Central memory CD8-positive, alpha-beta T cell (primary cell): ENCODE results near the gene TENT5C.

ENCODE experiments used
- ATAC-seq: fragments of 150-1000 bp; cut with Tn5 transposase; replicated peaks from 2 replicates; pipeline ENCODE4 v1.10.0; 2022; ENCODE audit warnings: mild to moderate bottlenecking, moderate FRiP score, moderate number of reproducible peaks; ENCODE audit not compliant: poor library complexity, severe bottlenecking; ENCODE audit errors: extremely low read depth
- DNase-seq, 2 donors: peaks; one replicate each; pipeline ENCODE4 v3.0.0; 2021; ENCODE audit warnings: low spot score in 2 of 2
- H3K27ac Mint-ChIP-seq: one replicate; pipeline ENCODE4 v1.8.0; 2022; ENCODE audit warnings: low read depth, mild to moderate bottlenecking, moderate library complexity, mixed read lengths
- H3K27me3 Mint-ChIP-seq: one replicate; pipeline ENCODE4 v1.8.0; 2022; ENCODE audit warnings: mixed read lengths
- H3K36me3 Mint-ChIP-seq: one replicate; pipeline ENCODE4 v1.8.0; 2022; ENCODE audit warnings: mild to moderate bottlenecking, moderate library complexity, mixed read lengths; ENCODE audit not compliant: insufficient read depth
- H3K4me1 Mint-ChIP-seq: one replicate; pipeline ENCODE4 v1.8.0; 2022; ENCODE audit warnings: mixed read lengths
- H3K4me3 Mint-ChIP-seq: one replicate; pipeline ENCODE4 v1.8.0; 2022; ENCODE audit warnings: mild to moderate bottlenecking, moderate library complexity, mixed read lengths
- H3K9me3 Mint-ChIP-seq: one replicate; pipeline ENCODE4 v1.8.0; 2022; ENCODE audit warnings: mixed read lengths

Gene TENT5C

DNA sequence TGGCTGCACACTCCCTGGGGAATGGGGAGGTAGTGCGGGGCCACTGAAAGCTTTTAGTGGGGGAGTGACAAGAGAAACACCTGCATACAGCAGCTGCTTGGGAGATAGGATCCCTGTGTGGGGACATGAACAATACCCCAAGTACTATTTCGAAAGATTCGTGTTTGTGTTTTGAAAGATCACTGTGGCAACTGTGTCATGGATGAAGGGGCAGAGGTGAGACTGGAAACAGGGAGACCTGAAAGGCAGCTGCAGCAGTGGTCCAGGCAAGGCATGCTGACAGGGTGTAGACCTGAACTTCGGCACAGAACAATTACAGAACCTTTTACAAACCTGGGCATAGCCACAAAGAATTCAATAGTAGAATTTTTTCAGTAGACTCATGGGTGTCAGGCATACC lies 32.9 kb downstream of the TENT5C start:
- H3K36me3 Mint-ChIP-seq, result peaks cover 1% of the 10 kb centered on the region
- H3K4me1 Mint-ChIP-seq, result peaks cover 31% of the 10 kb centered on the region
- DNase-seq (no peak), ATAC-seq (no peak)
- H3K27me3 Mint-ChIP-seq, result no peaks in the 10 kb centered on the region
- no peak overlapping the region for H3K27ac Mint-ChIP-seq
- H3K9me3 Mint-ChIP-seq, result no peaks in the 10 kb centered on the region
- H3K4me3 Mint-ChIP-seq, result no peak overlapping the region

DNA sequence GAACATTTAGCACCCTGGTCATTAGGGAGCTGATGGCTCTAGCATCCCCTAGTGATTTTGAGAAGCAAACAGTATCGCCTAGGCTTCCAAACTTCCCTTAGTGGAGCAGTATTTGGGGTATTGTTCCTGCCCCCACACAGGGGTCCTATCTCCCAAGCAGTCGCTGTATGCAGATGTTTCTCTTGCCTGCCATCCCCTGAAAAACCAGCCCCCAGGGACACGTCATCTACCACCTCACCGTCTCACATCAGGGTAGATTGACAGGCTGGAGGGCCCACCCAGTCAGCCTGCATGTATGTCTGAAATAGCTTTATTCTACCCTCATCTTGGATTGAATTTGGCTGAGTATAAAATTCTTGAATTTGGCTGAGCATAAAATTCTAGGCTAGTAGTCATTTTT lies 33.9 kb downstream of the TENT5C start:
- no peak overlapping the region for H3K4me3 Mint-ChIP-seq
- H3K27ac Mint-ChIP-seq, result no peak overlapping the region
- H3K4me1 Mint-ChIP-seq, result peaks cover 33% of the 10 kb centered on the region
- H3K27me3 Mint-ChIP-seq, result no peaks in the 10 kb centered on the region
- H3K9me3 Mint-ChIP-seq, result no peaks in the 10 kb centered on the region
- H3K36me3 Mint-ChIP-seq, result peaks cover 1% of the 10 kb centered on the region
- ATAC-seq, result no peak
- DNase-seq, result no peak

DNA sequence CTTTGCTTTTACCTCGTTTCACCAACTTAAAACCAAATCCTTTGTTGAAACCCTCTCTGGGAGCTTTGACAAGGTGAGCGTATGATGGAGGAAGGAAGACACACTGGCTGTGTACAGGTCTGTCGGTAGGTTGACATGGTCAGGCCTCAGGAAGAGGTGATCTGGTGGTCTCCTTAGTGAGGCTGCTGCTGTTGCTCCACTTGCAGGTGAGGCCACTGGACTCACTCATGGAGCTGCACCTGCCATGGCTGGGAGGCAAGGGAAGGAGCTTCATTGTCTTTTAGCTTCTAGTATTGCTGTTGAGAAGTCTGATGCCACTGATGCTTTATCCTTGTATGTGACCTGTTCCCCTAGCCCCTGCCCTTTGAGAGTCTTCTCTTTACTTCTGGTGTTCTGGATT lies 35.7 kb downstream of the TENT5C start:
- Mint-ChIP-seq H3K27ac (no peak overlapping the region), H3K9me3 (no peaks in the 10 kb centered on the region), H3K4me1 (peaks cover 26% of the 10 kb centered on the region), H3K36me3 (peaks cover 1% of the 10 kb centered on the region), H3K27me3 (no peaks in the 10 kb centered on the region), H3K4me3 (no peak overlapping the region)
- DNase-seq (no peak), ATAC-seq (no peak)

DNA sequence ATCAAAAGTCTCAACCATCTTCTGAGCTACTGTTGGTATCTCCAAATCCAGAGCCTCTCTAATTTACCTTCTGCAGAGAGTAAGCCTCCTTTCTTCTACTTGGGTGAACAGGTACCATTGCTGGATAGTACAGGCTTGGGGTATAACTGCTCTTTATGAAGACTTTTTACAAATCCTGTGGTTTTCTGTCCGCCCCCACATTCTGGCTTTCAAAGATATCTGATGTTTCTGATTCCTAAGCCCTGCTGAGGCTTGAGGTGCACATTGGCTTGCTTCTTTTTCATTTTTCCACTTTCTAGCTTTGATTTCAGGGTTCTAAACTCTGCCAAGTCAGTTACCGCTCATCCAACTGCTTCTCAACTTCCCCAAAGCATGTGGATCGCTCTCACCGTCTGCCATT lies 37.1 kb downstream of the TENT5C start:
- H3K27ac Mint-ChIP-seq, result no peak overlapping the region
- H3K36me3 Mint-ChIP-seq, result peaks cover 1% of the 10 kb centered on the region
- peaks cover 19% of the 10 kb centered on the region for H3K4me1 Mint-ChIP-seq
- ATAC-seq (no peak), DNase-seq (no peak)
- no peaks in the 10 kb centered on the region for H3K27me3 Mint-ChIP-seq
- no peaks in the 10 kb centered on the region for H3K9me3 Mint-ChIP-seq
- no peak overlapping the region for H3K4me3 Mint-ChIP-seq

DNA sequence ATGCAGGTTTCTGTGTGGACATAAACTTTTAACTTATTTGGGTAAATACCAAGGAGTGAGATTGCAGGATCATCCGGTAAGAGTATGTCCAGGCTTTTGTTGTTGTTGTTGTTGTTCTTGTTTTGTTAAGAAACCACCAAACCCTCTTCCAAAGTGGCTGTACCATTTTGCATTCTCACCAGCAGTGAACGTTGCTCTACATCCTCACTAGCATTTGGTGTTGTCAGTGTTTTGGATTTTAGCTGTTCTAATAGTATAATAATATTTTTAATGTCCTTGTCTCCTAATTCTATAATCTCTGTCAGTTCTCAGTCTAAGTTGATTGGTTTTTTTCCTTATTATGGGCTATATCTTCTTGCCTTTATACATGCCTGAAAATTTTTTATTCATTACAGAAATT lies 37.8 kb downstream of the TENT5C start:
- no peak for ATAC-seq
- no peak overlapping the region for H3K27ac Mint-ChIP-seq

DNA sequence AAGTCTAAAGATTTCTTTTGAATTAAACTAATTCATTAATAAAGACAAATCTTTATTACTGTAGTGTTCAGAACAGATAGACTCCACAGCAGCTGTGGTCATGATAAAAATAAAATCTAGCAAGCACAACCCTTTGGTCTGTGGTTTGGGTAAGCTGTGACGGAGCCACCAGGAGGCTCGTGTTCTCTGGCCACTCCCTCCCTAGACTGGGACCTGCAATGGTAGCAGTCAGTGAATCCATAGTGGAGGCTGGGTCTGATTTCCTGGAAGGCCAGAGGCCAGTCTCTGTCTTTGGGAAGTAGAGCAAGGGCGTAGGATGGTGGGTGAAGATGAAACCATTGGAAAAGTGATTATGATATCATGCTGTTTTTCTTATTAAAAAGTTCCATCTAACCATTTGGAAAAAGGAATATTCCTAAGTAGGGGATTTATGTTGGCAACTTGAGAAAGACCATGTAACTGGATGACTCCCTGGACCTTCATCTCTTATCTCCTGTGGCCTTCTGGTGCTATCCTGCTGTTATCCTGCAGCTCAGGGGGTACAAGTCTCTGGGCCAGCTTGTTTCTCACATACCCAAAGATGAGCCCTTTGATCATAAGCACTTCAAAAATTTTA lies 39.0 kb downstream of the TENT5C start:
- Mint-ChIP-seq H3K4me1 (peaks cover 33% of the 10 kb centered on the region), H3K27me3 (no peaks in the 10 kb centered on the region), H3K4me3 (peak overlapping the region; percentile 8), H3K36me3 (no peaks in the 10 kb centered on the region), H3K27ac (peak overlapping the region; percentile 56), H3K9me3 (no peaks in the 10 kb centered on the region)
- DNase-seq (no peak), ATAC-seq (peak; percentile 95)

More for the DNA sequence above, 37.8 kb downstream of the TENT5C start:
- Mint-ChIP-seq H3K4me1 (peaks cover 26% of the 10 kb centered on the region), H3K9me3 (no peaks in the 10 kb centered on the region), H3K27me3 (no peaks in the 10 kb centered on the region), H3K36me3 (no peaks in the 10 kb centered on the region), H3K4me3 (no peak overlapping the region)
- no peak for DNase-seq

DNA sequence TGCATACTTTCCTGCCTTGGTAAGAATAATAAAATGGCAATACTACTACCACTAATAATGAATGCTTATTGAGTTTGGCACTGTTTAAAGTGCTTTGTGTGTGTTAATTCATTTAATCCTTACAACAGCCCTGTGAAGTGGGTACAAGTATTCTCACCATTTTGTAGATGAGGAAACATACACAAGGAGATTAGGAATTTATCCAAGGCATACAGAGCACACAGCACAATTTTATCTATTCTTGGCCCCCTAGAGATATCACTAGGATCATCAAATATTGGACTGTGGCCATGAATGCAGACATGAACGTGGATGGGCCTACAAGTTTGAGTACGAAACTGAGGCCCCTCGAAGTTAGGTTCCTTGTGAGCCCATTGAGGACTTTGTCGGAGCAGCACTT lies 39.5 kb downstream of the TENT5C start:
- Mint-ChIP-seq H3K27ac (no peak overlapping the region), H3K9me3 (no peaks in the 10 kb centered on the region), H3K27me3 (no peaks in the 10 kb centered on the region), H3K36me3 (no peaks in the 10 kb centered on the region), H3K4me3 (no peak overlapping the region), H3K4me1 (peaks cover 36% of the 10 kb centered on the region)
- ATAC-seq (no peak), DNase-seq (no peak)

DNA sequence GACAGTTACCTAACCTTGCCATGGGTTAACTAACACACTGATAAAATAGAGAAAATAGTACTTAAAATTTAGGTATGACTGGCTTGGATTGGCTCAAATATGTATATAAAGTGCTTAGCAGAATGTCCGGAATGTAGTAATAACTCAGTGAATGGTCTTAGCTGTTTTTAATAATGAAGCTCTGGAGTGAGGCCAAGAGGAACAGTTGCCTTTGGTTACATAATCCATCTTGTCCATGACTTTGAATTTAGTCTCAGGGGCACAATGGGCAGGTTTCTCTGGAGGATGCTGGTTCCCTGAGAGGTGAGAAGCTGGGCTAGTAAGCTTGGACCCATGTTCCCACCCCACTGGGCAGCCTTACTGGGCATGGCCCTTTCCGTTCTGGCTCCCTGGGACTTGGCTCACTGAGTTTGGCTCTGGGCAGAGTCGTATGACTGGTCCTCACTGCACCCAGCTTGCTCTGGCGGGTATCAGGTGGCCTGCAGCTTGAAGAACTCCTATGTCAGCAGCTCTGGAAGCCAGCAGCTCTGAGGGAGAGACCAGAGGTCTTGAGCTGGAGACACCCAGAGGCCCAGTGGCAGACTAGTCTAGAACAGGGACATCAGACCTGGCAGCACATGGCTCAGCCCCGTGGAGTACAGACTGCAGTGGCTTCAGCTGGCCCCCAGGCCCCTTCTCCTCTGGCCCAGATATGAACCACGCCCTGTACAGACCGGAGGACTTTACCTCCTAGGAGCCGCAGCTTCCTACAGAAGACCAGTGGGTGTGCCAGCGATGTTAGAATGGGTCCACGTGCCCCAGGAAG lies 40.4 kb downstream of the TENT5C start:
- Mint-ChIP-seq H3K4me3 (no peak overlapping the region), H3K9me3 (no peaks in the 10 kb centered on the region), H3K4me1 (peaks cover 44% of the 10 kb centered on the region), H3K27me3 (no peaks in the 10 kb centered on the region), H3K27ac (no peak overlapping the region), H3K36me3 (no peaks in the 10 kb centered on the region)
- DNase-seq (no peak), ATAC-seq (no peak)

DNA sequence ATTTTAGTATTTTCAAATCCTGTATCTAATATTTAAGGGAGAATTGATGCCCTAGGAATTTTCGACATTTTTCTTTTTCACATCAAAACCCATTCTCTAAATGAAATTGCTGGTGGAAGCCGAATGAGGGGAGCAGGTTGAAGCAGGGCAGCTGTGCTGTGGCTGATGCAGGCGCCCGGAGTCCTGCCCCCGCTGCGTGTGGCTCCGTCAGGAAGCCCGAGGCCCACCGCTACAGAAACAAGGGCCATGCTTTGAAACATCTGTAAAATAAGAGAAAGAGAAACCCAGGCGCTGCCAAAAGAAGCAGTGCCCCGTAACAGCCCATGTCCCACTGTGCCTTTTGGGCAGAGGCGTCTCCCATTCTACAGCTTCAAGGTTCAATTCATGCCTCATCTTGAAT lies 41.1 kb downstream of the TENT5C start:
- no peak for ATAC-seq
- Mint-ChIP-seq H3K4me3 (no peak overlapping the region), H3K27ac (no peak overlapping the region), H3K36me3 (no peaks in the 10 kb centered on the region), H3K4me1 (peaks cover 52% of the 10 kb centered on the region), H3K9me3 (no peaks in the 10 kb centered on the region), H3K27me3 (no peaks in the 10 kb centered on the region)
- no peak for DNase-seq

DNA sequence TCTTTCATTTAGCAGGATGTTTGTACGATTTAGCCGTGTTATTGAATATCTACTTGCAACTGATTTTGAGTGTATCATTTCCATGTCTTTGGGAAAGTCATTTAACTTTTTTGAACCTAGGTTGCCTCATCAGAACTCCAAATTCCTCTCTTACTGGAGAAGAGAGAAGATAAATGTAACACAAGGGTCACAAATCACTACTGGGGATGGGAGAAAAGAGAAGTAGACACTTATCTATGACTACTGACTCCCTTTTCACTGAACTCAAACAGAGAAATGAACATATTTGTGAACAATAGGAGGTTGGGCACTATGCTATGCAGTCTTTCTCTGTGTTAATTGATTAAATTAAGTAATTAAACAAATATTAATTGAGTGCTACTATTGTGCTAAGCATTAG lies 42.2 kb downstream of the TENT5C start:
- H3K4me3 Mint-ChIP-seq, result no peak overlapping the region
- H3K36me3 Mint-ChIP-seq, result no peaks in the 10 kb centered on the region
- ATAC-seq, result no peak
- DNase-seq, result no peak
- H3K4me1 Mint-ChIP-seq, result peaks cover 62% of the 10 kb centered on the region
- H3K27ac Mint-ChIP-seq, result no peak overlapping the region
- H3K27me3 Mint-ChIP-seq, result no peaks in the 10 kb centered on the region
- no peaks in the 10 kb centered on the region for H3K9me3 Mint-ChIP-seq

DNA sequence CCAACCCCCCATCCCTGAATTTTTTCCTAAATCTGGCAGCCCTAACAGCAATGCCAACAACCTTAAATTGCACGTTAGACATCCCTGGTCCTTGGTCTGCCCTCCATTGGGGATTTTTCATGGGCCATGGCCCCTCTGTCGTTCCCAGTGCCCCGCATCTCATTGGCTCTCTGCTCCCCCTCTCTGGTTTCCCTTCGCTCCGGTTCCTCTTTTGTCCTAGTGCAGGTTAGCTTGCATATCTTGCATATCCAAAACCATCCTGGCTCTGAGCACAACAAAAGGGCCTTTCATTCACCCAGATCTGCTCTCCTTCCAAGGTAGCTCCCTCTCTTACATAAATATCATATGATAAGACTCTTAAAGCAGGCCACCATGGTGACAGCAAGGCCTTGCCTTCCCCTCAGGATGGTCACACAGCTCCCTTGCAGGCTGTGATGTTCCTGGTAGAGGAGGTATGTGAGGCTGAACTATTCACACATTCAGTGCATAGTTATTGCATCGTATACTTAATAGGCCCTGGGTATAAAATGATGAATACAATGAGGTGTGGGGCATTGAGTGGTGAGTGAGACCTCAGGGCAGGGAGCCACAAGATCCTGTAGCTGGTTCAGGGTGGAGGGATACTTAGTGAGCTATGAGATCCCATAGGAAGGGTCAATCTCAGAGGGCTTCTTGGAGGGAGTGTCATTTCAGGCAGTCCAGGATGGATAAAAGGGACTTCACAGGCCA lies 45.2 kb downstream of the TENT5C start:
- peaks cover 6% of the 10 kb centered on the region for H3K36me3 Mint-ChIP-seq
- H3K4me3 Mint-ChIP-seq, result peak overlapping the region; percentile 40
- peaks cover 76% of the 10 kb centered on the region for H3K4me1 Mint-ChIP-seq
- ATAC-seq, result no peak
- DNase-seq, result no peak
- H3K9me3 Mint-ChIP-seq, result no peaks in the 10 kb centered on the region
- no peaks in the 10 kb centered on the region for H3K27me3 Mint-ChIP-seq
- H3K27ac Mint-ChIP-seq, result peak overlapping the region; percentile 96

DNA sequence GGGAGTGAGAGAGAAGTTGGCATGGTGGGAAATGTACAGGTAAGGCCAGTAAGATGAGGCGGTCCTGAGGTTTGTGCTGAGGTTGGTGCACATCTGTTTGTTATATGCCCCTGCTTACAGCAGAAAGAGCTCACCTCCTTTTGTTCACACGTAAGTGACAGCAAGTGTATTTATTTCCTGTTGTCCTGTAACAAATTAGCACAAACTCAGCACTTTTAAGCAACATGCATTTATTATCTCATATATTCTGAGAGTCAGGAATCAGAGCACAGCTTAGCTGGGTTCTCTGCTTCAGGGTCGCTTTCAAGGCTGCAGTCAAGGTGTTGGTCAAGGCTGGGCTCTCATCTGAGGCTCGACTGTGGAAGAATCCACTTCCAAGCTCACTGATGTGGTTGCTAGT lies 45.8 kb downstream of the TENT5C start:
- H3K36me3 Mint-ChIP-seq, result peaks cover 12% of the 10 kb centered on the region
- no peak for DNase-seq
- no peaks in the 10 kb centered on the region for H3K9me3 Mint-ChIP-seq
- H3K27ac Mint-ChIP-seq, result peak overlapping the region; percentile 96
- H3K27me3 Mint-ChIP-seq, result no peaks in the 10 kb centered on the region
- H3K4me1 Mint-ChIP-seq, result peaks cover 82% of the 10 kb centered on the region
- no peak for ATAC-seq
- H3K4me3 Mint-ChIP-seq, result peak overlapping the region; percentile 40

DNA sequence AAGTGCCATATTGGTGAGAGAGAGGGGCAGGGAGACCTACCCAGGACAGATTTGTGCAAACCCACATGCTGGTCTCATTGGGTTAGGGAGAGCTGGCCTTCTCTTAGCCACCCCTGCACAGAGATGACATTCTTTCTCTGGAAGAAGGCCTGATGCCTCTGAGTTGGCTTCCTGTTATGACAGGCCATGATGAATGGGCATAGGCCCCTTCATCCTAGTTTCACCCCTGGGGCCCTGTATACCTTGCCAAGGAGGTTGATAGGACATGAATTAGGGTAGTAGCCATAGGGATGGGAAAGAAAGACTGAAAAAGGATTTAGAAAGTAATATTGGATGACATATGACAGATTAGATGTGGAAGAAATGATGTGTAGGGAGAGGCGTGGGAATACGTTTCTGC lies 46.6 kb downstream of the TENT5C start:
- ATAC-seq, result no peak
- H3K9me3 Mint-ChIP-seq, result no peaks in the 10 kb centered on the region
- peaks cover 17% of the 10 kb centered on the region for H3K36me3 Mint-ChIP-seq
- peak overlapping the region; percentile 78 for H3K4me3 Mint-ChIP-seq
- peak overlapping the region; percentile 96 for H3K27ac Mint-ChIP-seq
- no peaks in the 10 kb centered on the region for H3K27me3 Mint-ChIP-seq
- H3K4me1 Mint-ChIP-seq, result peaks cover 89% of the 10 kb centered on the region
- no peak for DNase-seq
